Natural killer cell (primary cell): ENCODE data around the gene MAF. TPM values are rescaled to one million over a fixed set of nuclear protein-coding genes. Genes with fewer than 3 reads are reported as not detected.
A peak's percentile ranks its signal among the peaks of the same experiment; 100 is the strongest.

Source experiments
- ATAC-seq, 3 donors: fragments of 150-1000 bp in 2 of 3; fragments of 200-7000 bp in 1 of 3; cut with Tn5 transposase; 1 replicate in 1 of 3; 2 replicates in 2 of 3; pipeline ENCODE4 v1.10.0; 2021; ENCODE audit warnings: mild to moderate bottlenecking in 2 of 3, moderate library complexity in 2 of 3
- DNase-seq, 2 donors: peaks; one replicate each; pipeline versions ENCODE4 v3.0.0 to v3.0.0-alpha.2; 2013 to 2021; ENCODE audit warnings: mixed read lengths in 1 of 2
- H3K27ac ChIP-seq: one replicate; pipeline ENCODE4 v1.5.1; 2013; ENCODE audit warnings: mild to moderate bottlenecking, low read length
- H3K27me3 ChIP-seq: one replicate; pipeline ENCODE4 v1.6.1; 2013; ENCODE audit warnings: low read length; ENCODE audit not compliant: control insufficient read depth, insufficient read depth
- H3K36me3 ChIP-seq: one replicate; pipeline ENCODE4 v1.6.1; 2013; ENCODE audit warnings: low read length; ENCODE audit not compliant: control insufficient read depth, insufficient read depth
- H3K4me1 ChIP-seq: one replicate; pipeline ENCODE4 v1.6.1; 2013; ENCODE audit warnings: low read length; ENCODE audit not compliant: control insufficient read depth, insufficient read depth
- H3K4me3 ChIP-seq: one replicate; pipeline ENCODE4 v1.5.1; 2013; ENCODE audit warnings: low read length
- H3K9me3 ChIP-seq: one replicate; pipeline ENCODE4 v1.6.1; 2013; ENCODE audit warnings: low read length; ENCODE audit not compliant: control insufficient read depth, insufficient read depth
- H3K27ac Mint-ChIP-seq, 2 donors: one replicate each; pipeline ENCODE4 v1.8.0; 2022; ENCODE audit warnings: mild to moderate bottlenecking in 2 of 2, mixed read lengths in 2 of 2, moderate library complexity in 1 of 2
- H3K27me3 Mint-ChIP-seq, 2 donors: one replicate each; pipeline ENCODE4 v1.8.0; 2022; ENCODE audit warnings: low read depth in 2 of 2, mixed read lengths in 2 of 2
- H3K36me3 Mint-ChIP-seq: one replicate; pipeline ENCODE4 v1.8.0; 2022; ENCODE audit warnings: mixed read lengths
- H3K4me1 Mint-ChIP-seq, 2 donors: one replicate each; pipeline ENCODE4 v1.8.0; 2022; ENCODE audit warnings: mixed read lengths in 2 of 2
- H3K4me3 Mint-ChIP-seq: one replicate; pipeline ENCODE4 v1.8.0; 2022; ENCODE audit warnings: mild to moderate bottlenecking, moderate library complexity, mixed read lengths
- H3K9me3 Mint-ChIP-seq, 2 donors: one replicate each; pipeline ENCODE4 v1.8.0; 2022; ENCODE audit warnings: mixed read lengths in 2 of 2
- WGBS: methylation state at CpG from one replicate; pipeline ENCODE4 v1.1.7; 2013; ENCODE audit warnings: missing lambda C conversion rate; ENCODE audit not compliant: insufficient coverage; 5-methylcytosine and 5-hydroxymethylcytosine counted together
- intact Hi-C: fragments of 100-400 bp; cut with micrococcal nuclease; formaldehyde crosslinking; loops from one replicate; pipeline ENCODE4 v1.14.2; 2022
- total RNA-seq, 4 donors: library from RNA; stranded (reverse); fragments of 120-200 nt in 1 of 4; gene quantifications; one replicate each; pipeline versions ENCODE4 v1.2.3 to v1.2.4, GENCODE V29; 2013 to 2022
- TF ChIP-seq, protein P1 (sequence below): fragments of 200-600 bp; IDR thresholded peaks from one replicate; pipeline ENCODE4 v1.8.0; 2022; ENCODE audit warnings: antibody characterized with exemption

Gene MAF
- total RNA-seq, 3 donors from 2014 or later (not counting 1 experiment from before 2014, with no cell fraction given): 24.0 to 50.1 (median 27.1) TPM

DNA sequence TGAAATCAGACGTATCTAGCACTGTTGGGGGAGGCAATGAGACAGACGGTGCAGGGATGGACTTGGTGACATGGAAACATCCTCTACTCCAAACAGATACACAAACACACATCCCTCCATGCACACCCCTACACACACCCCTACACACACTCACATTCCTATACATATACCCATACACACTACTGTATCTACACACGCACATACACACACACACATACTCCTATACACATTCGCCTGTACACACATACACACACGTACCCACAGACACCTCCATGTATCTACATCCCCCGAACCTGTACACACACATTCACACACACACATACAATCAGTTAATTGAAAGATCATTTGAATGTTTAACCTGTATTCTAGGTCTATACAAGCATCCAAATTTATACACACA is 53.5 kb downstream of the MAF start:
- Histone ChIP-seq H3K9me3 (no peaks in the 10 kb centered on the region), H3K27ac (no peak overlapping the region), H3K27me3 (no peaks in the 10 kb centered on the region), H3K36me3 (no peaks in the 10 kb centered on the region), H3K4me3 (no peak overlapping the region), H3K4me1 (no peaks in the 10 kb centered on the region)
- no peak for DNase-seq
- peak in 1 of 3 donors; percentile 49 for ATAC-seq
- Mint-ChIP-seq H3K4me3 (no peak overlapping the region), H3K27me3 (peaks cover 18 to 26% of the 10 kb centered on the region in 2 donors), H3K36me3 (no peaks in the 10 kb centered on the region), H3K27ac (no peak overlapping the region), H3K4me1 (no peaks in the 10 kb centered on the region), H3K9me3 (no peaks in the 10 kb centered on the region)
- intact Hi-C loops: no loop called here
- WGBS: 92% methylated on average over 6 of the region's 6 CpGs
- TF ChIP-seq, protein P1, sequence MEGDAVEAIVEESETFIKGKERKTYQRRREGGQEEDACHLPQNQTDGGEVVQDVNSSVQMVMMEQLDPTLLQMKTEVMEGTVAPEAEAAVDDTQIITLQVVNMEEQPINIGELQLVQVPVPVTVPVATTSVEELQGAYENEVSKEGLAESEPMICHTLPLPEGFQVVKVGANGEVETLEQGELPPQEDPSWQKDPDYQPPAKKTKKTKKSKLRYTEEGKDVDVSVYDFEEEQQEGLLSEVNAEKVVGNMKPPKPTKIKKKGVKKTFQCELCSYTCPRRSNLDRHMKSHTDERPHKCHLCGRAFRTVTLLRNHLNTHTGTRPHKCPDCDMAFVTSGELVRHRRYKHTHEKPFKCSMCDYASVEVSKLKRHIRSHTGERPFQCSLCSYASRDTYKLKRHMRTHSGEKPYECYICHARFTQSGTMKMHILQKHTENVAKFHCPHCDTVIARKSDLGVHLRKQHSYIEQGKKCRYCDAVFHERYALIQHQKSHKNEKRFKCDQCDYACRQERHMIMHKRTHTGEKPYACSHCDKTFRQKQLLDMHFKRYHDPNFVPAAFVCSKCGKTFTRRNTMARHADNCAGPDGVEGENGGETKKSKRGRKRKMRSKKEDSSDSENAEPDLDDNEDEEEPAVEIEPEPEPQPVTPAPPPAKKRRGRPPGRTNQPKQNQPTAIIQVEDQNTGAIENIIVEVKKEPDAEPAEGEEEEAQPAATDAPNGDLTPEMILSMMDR: no peak
